KMS-11 (cell line): ENCODE results near the gene SFXN1.
A peak's percentile ranks its signal among the peaks of the same experiment; 100 is the strongest.

ENCODE experiments used
- H2AFZ ChIP-seq: fragments of 200-600 bp; sonication (generic); 2 replicates; pipeline ENCODE4 v1.6.1; 2016; ENCODE audit warnings: antibody characterized with exemption, mixed run types, low read depth
- H3K27ac ChIP-seq: fragments of 200-600 bp; sonication (generic); 2 replicates; pipeline ENCODE4 v1.6.1; 2016; ENCODE audit warnings: mild to moderate bottlenecking, mixed run types
- H3K27me3 ChIP-seq: fragments of 200-600 bp; sonication (generic); 2 replicates; pipeline ENCODE4 v1.6.1; 2017; ENCODE audit warnings: mild to moderate bottlenecking, low read depth, mixed run types, moderate library complexity; ENCODE audit not compliant: insufficient read depth
- H3K36me3 ChIP-seq: fragments of 200-600 bp; sonication (generic); 2 replicates; pipeline ENCODE4 v1.6.1; 2017; ENCODE audit warnings: mild to moderate bottlenecking, mixed run types; ENCODE audit not compliant: insufficient read depth
- H3K4me1 ChIP-seq: fragments of 200-600 bp; sonication (generic); 2 replicates; pipeline ENCODE4 v1.6.1; 2016; ENCODE audit warnings: mild to moderate bottlenecking, low read depth, mixed run types; ENCODE audit not compliant: poor library complexity, severe bottlenecking
- H3K4me2 ChIP-seq: fragments of 200-600 bp; sonication (generic); 2 replicates; pipeline ENCODE4 v1.7.0; 2016; ENCODE audit warnings: mild to moderate bottlenecking, mixed run types
- H3K4me3 ChIP-seq: fragments of 200-600 bp; sonication (generic); IDR thresholded peaks from 2 replicates; pipeline ENCODE4 v1.6.1; 2017; ENCODE audit warnings: low read depth, low read length, mixed read lengths; ENCODE audit not compliant: insufficient read depth
- H3K79me2 ChIP-seq: fragments of 200-600 bp; sonication (generic); 2 replicates; pipeline ENCODE4 v1.6.1; 2016; ENCODE audit warnings: low read depth, mixed run types; ENCODE audit not compliant: insufficient read depth
- H3K9ac ChIP-seq: fragments of 200-600 bp; sonication (generic); 2 replicates; pipeline ENCODE4 v1.6.1; 2016; ENCODE audit warnings: mild to moderate bottlenecking, mixed run types
- H4K20me1 ChIP-seq: fragments of 200-600 bp; sonication (generic); 2 replicates; pipeline ENCODE4 v1.6.1; 2016; ENCODE audit warnings: mild to moderate bottlenecking, mixed run types; ENCODE audit not compliant: insufficient read depth
- CTCF ChIP-seq: fragments of 200-600 bp; sonication (generic); conservative IDR thresholded peaks from 2 replicates; pipeline ENCODE4 v1.6.1; 2017; ENCODE audit warnings: low read depth, mild to moderate bottlenecking, antibody characterized with exemption, low read length, moderate library complexity, mixed read lengths

SFXN1 gene

GRCh38 chr5:175475248-175475647, 3.1 kb upstream of the SFXN1 start:
- TF ChIP-seq CTCF, result no peak
- Histone ChIP-seq H3K79me2 (peaks cover 15% of the 10 kb centered on the region), H3K4me3 (no peak overlapping the region), H3K27me3 (no peaks in the 10 kb centered on the region), H3K4me1 (peaks cover under 1% of the 10 kb centered on the region), H3K4me2 (no peak overlapping the region), H3K36me3 (no peaks in the 10 kb centered on the region), H2AFZ (no peak overlapping the region), H4K20me1 (no peaks in the 10 kb centered on the region), H3K27ac (no peak overlapping the region), H3K9ac (no peak overlapping the region)

GRCh38 chr5:175477440-175477839, 920 bp upstream of the SFXN1 start:
- Histone ChIP-seq H2AFZ (no peak overlapping the region; the same call in 1 of the 2 replicates), H3K4me3 (no peak overlapping the region), H3K9ac (no peak overlapping the region), H3K27ac (no peak overlapping the region), H4K20me1 (no peaks in the 10 kb centered on the region), H3K4me2 (no peak overlapping the region), H3K36me3 (no peaks in the 10 kb centered on the region), H3K27me3 (no peaks in the 10 kb centered on the region), H3K4me1 (peaks cover 7% of the 10 kb centered on the region), H3K79me2 (peaks cover 36% of the 10 kb centered on the region)
- no peak for TF ChIP-seq CTCF

- Histone ChIP-seq H3K9ac (no peak overlapping the region), H3K79me2 (peaks cover 42% of the 10 kb centered on the region), H3K4me2 (peak overlapping the region; percentile 73; the same call in 1 of the 2 replicates), H2AFZ (peak overlapping the region; percentile 90), H4K20me1 (no peaks in the 10 kb centered on the region), H3K27me3 (no peaks in the 10 kb centered on the region), H3K4me3 (no peak overlapping the region), H3K36me3 (no peaks in the 10 kb centered on the region), H3K4me1 (peaks cover 7% of the 10 kb centered on the region), H3K27ac (no peak overlapping the region)
- no peak for TF ChIP-seq CTCF
Observed at GRCh38 chr5:175478008-175478383, 364 bp upstream of the SFXN1 start.

GRCh38 chr5:175479125-175479881, 943 bp downstream of the SFXN1 start:
- no peaks in the 10 kb centered on the region for H3K36me3 ChIP-seq
- no peaks in the 10 kb centered on the region for H3K27me3 ChIP-seq
- peaks cover 52% of the 10 kb centered on the region for H3K79me2 ChIP-seq
- peak overlapping the region; percentile 36; the same call in 1 of the 2 replicates for H3K27ac ChIP-seq
- TF ChIP-seq CTCF, result no peak
- H3K4me1 ChIP-seq, result peaks cover 7% of the 10 kb centered on the region
- 0 out of 2 replicates have a peak overlapping the region, but pooled peaks have one; percentile 30 for H2AFZ ChIP-seq
- peak overlapping the region; percentile 66 for H3K4me2 ChIP-seq
- no peak overlapping the region for H3K4me3 ChIP-seq
- no peaks in the 10 kb centered on the region for H4K20me1 ChIP-seq
- H3K9ac ChIP-seq, result peak overlapping the region; percentile 85
